K562 (cell line): ENCODE measurements around the gene DNM1. TPM values are rescaled to one million over a fixed set of nuclear protein-coding genes. Genes with fewer than 3 reads are reported as not detected.

Experiments
- CC2D1A ChIP-seq: fragments of 450-650 bp; IDR thresholded peaks from 2 replicates; pipeline ENCODE4 v1.6.1; 2017; ENCODE audit warnings: mild to moderate bottlenecking
- CREB1 ChIP-seq, 2 experiments: sonication (generic) in 1 of 2; formaldehyde crosslinking in 1 of 2; IDR thresholded peaks; 2 replicates each; pipeline versions ENCODE4 v1.6.1 to v1.8.0; 2012 to 2022; ENCODE audit warnings: inconsistent platforms in 1 of 2, mild to moderate bottlenecking in 1 of 2, missing genetic modification reagents in 1 of 2, moderate library complexity in 1 of 2
- E2F6 ChIP-seq, 2 experiments: IDR thresholded peaks; 2 replicates each; pipeline ENCODE4 v1.6.1; 2011; ENCODE audit warnings: borderline replicate concordance in 1 of 2, control low read depth in 1 of 2, low read depth in 1 of 2, low read length in 1 of 2, mild to moderate bottlenecking in 1 of 2, mixed read lengths in 1 of 2, moderate library complexity in 1 of 2; ENCODE audit not compliant: insufficient read depth in 1 of 2, insufficient read length in 1 of 2, poor library complexity in 1 of 2, severe bottlenecking in 1 of 2; ENCODE audit errors: extremely low read depth in 1 of 2
- ESRRA ChIP-seq: fragments of 450-650 bp; IDR thresholded peaks from 2 replicates; pipeline ENCODE4 v1.6.1; 2014; ENCODE audit warnings: low read depth, mild to moderate bottlenecking, moderate library complexity, borderline replicate concordance
- HMG20B ChIP-seq: fragments of 250-450 bp; sonication (Bioruptor Pico); IDR thresholded peaks from 2 replicates; pipeline ENCODE4 v1.5.0; 2021; ENCODE audit warnings: mild to moderate bottlenecking
- MEIS2 ChIP-seq: fragments of 450-650 bp; IDR thresholded peaks from 2 replicates; pipeline ENCODE4 v1.6.1; 2014; ENCODE audit warnings: mild to moderate bottlenecking; ENCODE audit not compliant: partially characterized antibody
- MTA3 ChIP-seq: fragments of 450-650 bp; formaldehyde crosslinking; IDR thresholded peaks from 2 replicates; pipeline ENCODE4 v1.6.1; 2017; ENCODE audit warnings: mild to moderate bottlenecking, borderline replicate concordance
- NFATC3 ChIP-seq: fragments of 450-650 bp; IDR thresholded peaks from 2 replicates; pipeline ENCODE4 v1.6.1; 2017; ENCODE audit warnings: mild to moderate bottlenecking
- PRPF4 ChIP-seq: fragments of 200-400 bp; formaldehyde crosslinking; IDR thresholded peaks from one replicate; pipeline ENCODE4 v1.6.1; 2017; ENCODE audit warnings: low read length, low read depth, mild to moderate bottlenecking; ENCODE audit not compliant: insufficient read depth, poor library complexity, severe bottlenecking
- TRIM28 ChIP-seq: fragments of 450-650 bp; IDR thresholded peaks from 2 replicates; pipeline ENCODE4 v1.6.1; 2017
- ZBTB17 ChIP-seq: fragments of 450-650 bp; formaldehyde crosslinking; IDR thresholded peaks from 2 replicates; pipeline ENCODE4 v1.4.0; 2020; ENCODE audit warnings: mild to moderate bottlenecking
- ZFP36 ChIP-seq: fragments of 150-350 bp; IDR thresholded peaks from 2 replicates; pipeline ENCODE4 v1.6.1; 2018; ENCODE audit warnings: low read length, low read depth; ENCODE audit not compliant: partially characterized antibody
- ZNF384 ChIP-seq: IDR thresholded peaks from 2 replicates; pipeline ENCODE4 v1.6.1; 2012; ENCODE audit warnings: low read depth, low read length, improper control_type of control experiment
- ZNF444 ChIP-seq: fragments of 250-450 bp; sonication (Bioruptor Pico); IDR thresholded peaks from 2 replicates; pipeline ENCODE4 v1.4.0; 2020; ENCODE audit warnings: mild to moderate bottlenecking, moderate library complexity
- ZNF583 ChIP-seq: fragments of 250-450 bp; sonication (Bioruptor Pico); IDR thresholded peaks from 2 replicates; pipeline ENCODE4 v1.4.0; 2020
- ZNF592 ChIP-seq: fragments of 450-650 bp; IDR thresholded peaks from 2 replicates; pipeline ENCODE4 v1.6.1; 2017; ENCODE audit warnings: antibody characterized with exemption, mild to moderate bottlenecking
- polyA plus RNA-seq, 8 experiments: library from polyadenylated mRNA; depleted of rRNA in 4 of 8; stranded (reverse) in 5 of 8; unstranded in 3 of 8; fragments of >200 nt; fragmentation: Nextera tagmentation in 2 of 8; fragmentation: Illumina TruSeq in 1 of 8; extraction: Ambion mirVana in 2 of 8; extraction: Trizol in 1 of 8; gene quantifications; 2 replicates each; pipeline versions ENCODE4 v1.2.1 to v1.2.3, GENCODE V29; 2011 to 2014; ENCODE audit warnings: inconsistent platforms in 1 of 8, missing spikeins in 1 of 8
- total RNA-seq, 7 experiments: library from RNA; depleted of rRNA in 6 of 7; stranded (reverse); fragments of >200 nt in 6 of 7; fragmentation: Illumina TruSeq in 2 of 7; extraction: Trizol in 2 of 7; gene quantifications; 2 replicates each; pipeline versions ENCODE4 v1.2.1 to v1.2.3, GENCODE V29; 2011 to 2021; ENCODE audit warnings: low replicate concordance in 1 of 7
- TF ChIP-seq, protein P1 (sequence below): fragments of 250-450 bp; sonication (Bioruptor Pico); IDR thresholded peaks from 2 replicates; pipeline ENCODE4 v1.4.0; 2020; ENCODE audit warnings: mild to moderate bottlenecking, moderate library complexity
- TF ChIP-seq, protein P2 (sequence below): fragments of 450-650 bp; IDR thresholded peaks from 2 replicates; pipeline ENCODE4 v1.6.1; 2016; ENCODE audit warnings: antibody characterized with exemption

Gene DNM1
- total and polyA plus RNA-seq, 9 of the 15 experiments (the other 6 are each of a cell fraction or from before 2014, with no cell fraction given), result 0.39 to 23.1 (median 9.1) TPM

- TF ChIP-seq CREB1 (IDR thresholded peaks at IDR 0.05), result no peak; the same call in none of the 2 replicates
- no peak for TF ChIP-seq CREB1 (CRISPR knock-in tag; IDR thresholded peaks at IDR 0.05)
- peak; percentile 93 for TF ChIP-seq MTA3
- peak; percentile 10 for TF ChIP-seq ZFP36
- TF ChIP-seq ESRRA, result peak; percentile 73
- peak; percentile 42 for TF ChIP-seq MEIS2
- TF ChIP-seq, protein P1, sequence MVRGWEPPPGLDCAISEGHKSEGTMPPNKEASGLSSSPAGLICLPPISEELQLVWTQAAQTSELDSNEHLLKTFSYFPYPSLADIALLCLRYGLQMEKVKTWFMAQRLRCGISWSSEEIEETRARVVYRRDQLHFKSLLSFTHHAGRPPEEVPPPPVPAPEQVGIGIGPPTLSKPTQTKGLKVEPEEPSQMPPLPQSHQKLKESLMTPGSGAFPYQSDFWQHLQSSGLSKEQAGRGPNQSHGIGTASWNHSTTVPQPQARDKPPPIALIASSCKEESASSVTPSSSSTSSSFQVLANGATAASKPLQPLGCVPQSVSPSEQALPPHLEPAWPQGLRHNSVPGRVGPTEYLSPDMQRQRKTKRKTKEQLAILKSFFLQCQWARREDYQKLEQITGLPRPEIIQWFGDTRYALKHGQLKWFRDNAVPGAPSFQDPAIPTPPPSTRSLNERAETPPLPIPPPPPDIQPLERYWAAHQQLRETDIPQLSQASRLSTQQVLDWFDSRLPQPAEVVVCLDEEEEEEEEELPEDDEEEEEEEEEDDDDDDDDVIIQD (CRISPR knock-in tag), result peak; percentile 64; the same call in 1 of the 2 replicates
- TF ChIP-seq PRPF4, result no peak
- no peak for TF ChIP-seq HMG20B (CRISPR knock-in tag)
- TF ChIP-seq TRIM28, result 0 out of 2 replicates have a peak, but pooled peaks have one; percentile 37
- TF ChIP-seq, protein P2, sequence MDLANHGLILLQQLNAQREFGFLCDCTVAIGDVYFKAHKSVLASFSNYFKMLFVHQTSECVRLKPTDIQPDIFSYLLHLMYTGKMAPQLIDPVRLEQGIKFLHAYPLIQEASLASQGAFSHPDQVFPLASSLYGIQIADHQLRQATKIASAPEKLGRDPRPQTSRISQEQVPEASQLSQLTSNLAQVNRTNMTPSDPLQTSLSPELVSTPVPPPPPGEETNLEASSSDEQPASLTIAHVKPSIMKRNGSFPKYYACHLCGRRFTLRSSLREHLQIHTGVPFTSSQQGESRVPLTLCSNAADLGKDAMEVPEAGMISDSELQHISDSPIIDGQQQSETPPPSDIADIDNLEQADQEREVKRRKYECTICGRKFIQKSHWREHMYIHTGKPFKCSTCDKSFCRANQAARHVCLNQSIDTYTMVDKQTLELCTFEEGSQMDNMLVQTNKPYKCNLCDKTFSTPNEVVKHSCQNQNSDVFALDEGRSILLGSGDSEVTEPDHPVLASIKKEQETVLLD, result peak; percentile 75; the same call in 1 of the 2 replicates
- no peak; the same call in 1 of the 2 replicates for TF ChIP-seq CC2D1A
- TF ChIP-seq ZNF583 (CRISPR knock-in tag), result peak; percentile 78; the same call in 1 of the 2 replicates
- TF ChIP-seq ZNF592, result no peak
- no peak for TF ChIP-seq ZNF444 (CRISPR knock-in tag)
- TF ChIP-seq NFATC3, result no peak
- TF ChIP-seq E2F6 (IDR thresholded peaks at IDR 0.05; ENCODE audit: borderline replicate concordance in 1 of 2, extremely low read depth in 1 of 2, insufficient read depth in 1 of 2, insufficient read length in 1 of 2, low read depth in 1 of 2, low read length in 1 of 2, poor library complexity in 1 of 2, severe bottlenecking in 1 of 2), result peak; percentile 83 to 91
- TF ChIP-seq ZNF384, result no peak
- TF ChIP-seq ZBTB17 (CRISPR knock-in tag), result peak; percentile 68
Observed at GRCh38 chr9:128203707-128204551, 750 bp downstream of the DNM1 start (continued).
